ENCODE results near the gene ANKRD34A. TPM values are rescaled to one million over a fixed set of nuclear protein-coding genes. Genes with fewer than 3 reads are reported as not detected.

Gene ANKRD34A
- polyA plus RNA-seq, 1 experiment: 0.83 TPM

GRCh38 chr1:145957443-145958319, 6.7 kb downstream of the ANKRD34A start, which contains the start of gene LIX1L:
LIX1L (minus strand) TSS chr1:145958017; CDS start chr1:145957927, 90 bp downstream.
- Histone ChIP-seq H3K27ac (ENCODE audit: low read depth, low read length) (peak within 1 kb of the TSS; percentile 76), H3K27me3 (ENCODE audit: control insufficient read depth, insufficient read depth, low read length) (no peaks in the 10 kb centered on the region), H3K9me3 (ENCODE audit: control insufficient read depth, insufficient read depth, low read length) (no peaks in the 10 kb centered on the region; the same call in 1 of the 2 replicates), H3K4me3 (ENCODE audit: low read depth, low read length) (peak within 1 kb of the TSS; percentile 84)
- no peak for TF ChIP-seq CTCF (IDR thresholded peaks at IDR 0.05; ENCODE audit: low read depth, low read length)
- CTCF ChIA-PET: interaction anchor here (0.7 to 1.8 kb wide), 5 partner anchors 9 to 31 kb away, joined by 3 to 9 read pairs (median 6); partner anchors contain the start of gene RBM8A
- POLR2A ChIA-PET: interaction anchor here (0.5 to 2.6 kb wide), 8 partner anchors 16 to 112 kb away, joined by 3 to 22 read pairs (median 4); partner anchors contain the start of genes NUDT17, PIAS3 and RBM8A
- peak; percentile 89 for DNase-seq (ENCODE audit: low read depth, low spot score)

DNA sequence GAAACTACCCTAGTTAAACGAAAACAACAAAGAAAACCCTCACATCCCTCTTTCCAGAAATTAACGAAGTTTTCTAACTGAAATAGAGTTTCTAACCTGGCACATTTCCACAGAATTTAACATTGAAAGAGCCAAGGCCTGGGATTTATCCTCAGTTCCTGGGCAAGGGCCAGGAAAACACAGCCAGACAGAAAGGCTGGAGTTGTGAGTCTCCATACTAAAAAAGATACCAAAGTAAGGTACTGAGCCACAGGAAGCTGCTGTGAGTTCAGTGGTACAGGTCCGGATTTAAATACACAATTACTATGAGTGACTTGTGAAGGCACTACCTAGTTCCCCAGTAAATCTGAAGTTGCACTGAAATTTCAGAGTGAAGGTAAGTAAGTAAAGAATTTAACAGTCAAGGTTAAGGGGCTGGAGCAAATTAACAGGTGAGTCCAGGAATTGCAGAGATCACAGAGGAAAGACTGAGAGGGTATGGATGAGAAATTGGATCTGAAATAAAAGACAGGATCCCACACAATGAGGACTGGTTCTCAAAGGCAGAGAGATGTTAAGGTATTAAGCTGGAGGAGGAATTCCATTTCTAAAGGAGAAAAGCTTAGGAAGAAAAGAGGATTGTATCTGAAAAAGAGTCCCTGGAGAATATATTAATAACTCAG, 7.5 kb downstream of the ANKRD34A start:
- Histone ChIP-seq H3K27me3 (ENCODE audit: control insufficient read depth, insufficient read depth, low read length) (no peaks in the 10 kb centered on the region), H3K4me3 (ENCODE audit: low read depth, low read length) (peak overlapping the region; percentile 84), H3K9me3 (ENCODE audit: control insufficient read depth, insufficient read depth, low read length) (no peaks in the 10 kb centered on the region; the same call in 1 of the 2 replicates), H3K27ac (ENCODE audit: low read depth, low read length) (peak overlapping the region; percentile 76)
- no peak for TF ChIP-seq CTCF (IDR thresholded peaks at IDR 0.05; ENCODE audit: low read depth, low read length)
- ChIA-PET POLR2A (interaction anchor here (2.6 kb wide), 1 partner anchor 98 kb away, joined by 22 read pairs; the partner anchor contains the start of gene PIAS3), CTCF (interaction anchor here (0.7 to 1.9 kb wide), 5 partner anchors 9 to 30 kb away, joined by 3 to 9 read pairs (median 4); partner anchors contain the start of gene RBM8A)
- DNase-seq (ENCODE audit: low read depth, low spot score): no peak

- CTCF ChIA-PET: interaction anchor here (1.9 kb wide), 1 partner anchor 29 kb away, joined by 4 read pairs; the partner anchor contains the start of gene RBM8A
- POLR2A ChIA-PET: interaction anchor here (2.6 kb wide), 1 partner anchor 97 kb away, joined by 22 read pairs; the partner anchor contains the start of gene PIAS3
Observed at GRCh38 chr1:145956361-145956760, 8.0 kb downstream of the ANKRD34A start.

DNA sequence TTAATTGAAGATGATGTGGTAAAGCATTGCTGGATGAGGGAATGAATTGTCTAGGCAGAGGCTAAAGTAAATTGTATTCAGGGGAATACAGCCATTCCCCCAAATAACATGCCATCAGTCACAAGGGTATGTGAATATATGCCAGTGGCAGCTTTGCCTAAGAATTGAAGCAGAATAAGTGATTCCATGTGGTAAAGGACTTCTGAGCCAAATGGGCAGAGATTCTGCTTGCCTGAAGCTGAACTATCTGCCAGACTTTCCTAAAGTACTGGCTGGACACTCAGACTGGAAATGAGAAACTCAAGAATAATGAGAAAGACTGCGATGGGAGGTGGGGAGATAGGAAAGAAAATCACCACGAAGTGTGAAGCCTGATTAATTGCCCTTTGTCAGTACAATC, 8.9 kb downstream of the ANKRD34A start:
- TF ChIP-seq CTCF (IDR thresholded peaks at IDR 0.05; ENCODE audit: low read depth, low read length): no peak
- Histone ChIP-seq H3K27me3 (ENCODE audit: control insufficient read depth, insufficient read depth, low read length) (no peaks in the 10 kb centered on the region), H3K27ac (ENCODE audit: low read depth, low read length) (no peak overlapping the region), H3K4me3 (ENCODE audit: low read depth, low read length) (peak overlapping the region; percentile 84), H3K9me3 (ENCODE audit: control insufficient read depth, insufficient read depth, low read length) (no peaks in the 10 kb centered on the region)
- POLR2A ChIA-PET: no interaction called here
- no peak for DNase-seq (ENCODE audit: low read depth, low spot score)
- CTCF ChIA-PET: interaction anchor here (1.9 kb wide), 1 partner anchor 28 kb away, joined by 4 read pairs; the partner anchor contains the start of gene RBM8A

More at GRCh38 chr1:145956361-145956760, 8.0 kb downstream of the ANKRD34A start:
- no peak for TF ChIP-seq CTCF (IDR thresholded peaks at IDR 0.05; ENCODE audit: low read depth, low read length)
- DNase-seq (ENCODE audit: low read depth, low spot score): no peak
- Histone ChIP-seq H3K27ac (ENCODE audit: low read depth, low read length) (no peak overlapping the region), H3K9me3 (ENCODE audit: control insufficient read depth, insufficient read depth, low read length) (no peaks in the 10 kb centered on the region; the same call in 1 of the 2 replicates), H3K27me3 (ENCODE audit: control insufficient read depth, insufficient read depth, low read length) (no peaks in the 10 kb centered on the region), H3K4me3 (ENCODE audit: low read depth, low read length) (peak overlapping the region; percentile 84)

Data from AG04450 (cell line).